Activated B cell treated with CpG ODN at 0.5 μM for 24 hours (primary cell): ENCODE results near the gene DPP10. TPM values are rescaled to one million over a fixed set of nuclear protein-coding genes. Genes with fewer than 3 reads are reported as not detected.

Experiments used
- ATAC-seq: fragments of 200-7000 bp; cut with Tn5 transposase; one replicate; pipeline ENCODE4 v1.10.0; 2021; ENCODE audit warnings: low read depth, mild to moderate bottlenecking, moderate library complexity
- CTCF ChIA-PET: fragments of 350-600 bp; sonication (Branson Sonifier 250); formaldehyde crosslinking; loops from one replicate; lab custom pipeline; 2021; ENCODE audit warnings: antibody characterized with exemption; lab: Charles Lee
- POLR2A ChIA-PET: fragments of 350-600 bp; sonication (Branson Sonifier 250); formaldehyde crosslinking; loops from one replicate; lab custom pipeline; 2021; ENCODE audit warnings: antibody characterized with exemption; lab: Charles Lee
- DNase-seq: peaks from one replicate; pipeline ENCODE4 v3.0.0; 2022
- H3K27ac Mint-ChIP-seq: one replicate; pipeline ENCODE4 v1.8.0; 2020; ENCODE audit warnings: mixed read lengths
- H3K27me3 Mint-ChIP-seq: one replicate; pipeline ENCODE4 v1.8.0; 2021; ENCODE audit warnings: mixed read lengths
- H3K36me3 Mint-ChIP-seq: one replicate; pipeline ENCODE4 v1.8.0; 2021; ENCODE audit warnings: low read depth, mixed read lengths
- H3K4me1 Mint-ChIP-seq: one replicate; pipeline ENCODE4 v1.8.0; 2021; ENCODE audit warnings: mixed read lengths
- H3K4me3 Mint-ChIP-seq: one replicate; pipeline ENCODE4 v1.8.0; 2020; ENCODE audit warnings: mild to moderate bottlenecking, mixed read lengths
- H3K9me3 Mint-ChIP-seq: one replicate; pipeline ENCODE4 v1.8.0; 2020; ENCODE audit warnings: mixed read lengths
- intact Hi-C: fragments of 100-400 bp; cut with micrococcal nuclease; formaldehyde crosslinking; loops from one replicate; pipeline ENCODE4 v1.15.1; 2024
- total RNA-seq: library from RNA; stranded (reverse); gene quantifications from 2 replicates; pipeline ENCODE4 v1.2.3, GENCODE V29; 2022
- TF ChIP-seq, protein P1 (sequence below): fragments of 200-600 bp; IDR thresholded peaks from one replicate; pipeline ENCODE4 v1.8.0; 2022; ENCODE audit warnings: antibody characterized with exemption, mild to moderate bottlenecking

The DPP10 gene
- total RNA-seq, 1 donor from 2014 or later, result not detected

DNA sequence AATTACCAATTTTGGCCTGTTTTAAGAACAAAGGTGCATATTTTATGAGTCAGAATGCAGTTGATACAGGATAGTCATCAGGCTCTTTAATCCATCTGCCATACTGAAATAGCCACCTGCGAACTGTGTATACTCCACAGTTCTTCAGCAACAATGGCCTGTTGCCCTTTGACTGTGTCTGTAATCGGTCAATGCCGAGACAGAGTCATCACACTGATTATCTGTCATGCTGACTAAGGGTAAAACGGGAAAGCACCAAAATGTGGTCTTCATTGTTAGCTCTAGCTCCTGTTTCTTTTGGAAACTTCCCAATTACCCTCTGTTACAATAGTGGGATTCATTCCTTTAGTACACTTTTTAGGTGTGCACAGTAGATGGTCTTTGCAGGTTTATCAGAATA, 871.7 kb downstream of the DPP10 start:
- DNase-seq (no peak), ATAC-seq (no peak)
- CTCF ChIA-PET, result no interaction called here
- Mint-ChIP-seq H3K27ac (no peak overlapping the region), H3K36me3 (no peaks in the 10 kb centered on the region), H3K27me3 (no peaks in the 10 kb centered on the region), H3K4me1 (no peaks in the 10 kb centered on the region), H3K9me3 (peaks cover 7% of the 10 kb centered on the region), H3K4me3 (no peak overlapping the region)
- POLR2A ChIA-PET, result no interaction called here
- intact Hi-C loops, result no loop called here
- TF ChIP-seq, protein P1, sequence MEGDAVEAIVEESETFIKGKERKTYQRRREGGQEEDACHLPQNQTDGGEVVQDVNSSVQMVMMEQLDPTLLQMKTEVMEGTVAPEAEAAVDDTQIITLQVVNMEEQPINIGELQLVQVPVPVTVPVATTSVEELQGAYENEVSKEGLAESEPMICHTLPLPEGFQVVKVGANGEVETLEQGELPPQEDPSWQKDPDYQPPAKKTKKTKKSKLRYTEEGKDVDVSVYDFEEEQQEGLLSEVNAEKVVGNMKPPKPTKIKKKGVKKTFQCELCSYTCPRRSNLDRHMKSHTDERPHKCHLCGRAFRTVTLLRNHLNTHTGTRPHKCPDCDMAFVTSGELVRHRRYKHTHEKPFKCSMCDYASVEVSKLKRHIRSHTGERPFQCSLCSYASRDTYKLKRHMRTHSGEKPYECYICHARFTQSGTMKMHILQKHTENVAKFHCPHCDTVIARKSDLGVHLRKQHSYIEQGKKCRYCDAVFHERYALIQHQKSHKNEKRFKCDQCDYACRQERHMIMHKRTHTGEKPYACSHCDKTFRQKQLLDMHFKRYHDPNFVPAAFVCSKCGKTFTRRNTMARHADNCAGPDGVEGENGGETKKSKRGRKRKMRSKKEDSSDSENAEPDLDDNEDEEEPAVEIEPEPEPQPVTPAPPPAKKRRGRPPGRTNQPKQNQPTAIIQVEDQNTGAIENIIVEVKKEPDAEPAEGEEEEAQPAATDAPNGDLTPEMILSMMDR, result no peak

DNA sequence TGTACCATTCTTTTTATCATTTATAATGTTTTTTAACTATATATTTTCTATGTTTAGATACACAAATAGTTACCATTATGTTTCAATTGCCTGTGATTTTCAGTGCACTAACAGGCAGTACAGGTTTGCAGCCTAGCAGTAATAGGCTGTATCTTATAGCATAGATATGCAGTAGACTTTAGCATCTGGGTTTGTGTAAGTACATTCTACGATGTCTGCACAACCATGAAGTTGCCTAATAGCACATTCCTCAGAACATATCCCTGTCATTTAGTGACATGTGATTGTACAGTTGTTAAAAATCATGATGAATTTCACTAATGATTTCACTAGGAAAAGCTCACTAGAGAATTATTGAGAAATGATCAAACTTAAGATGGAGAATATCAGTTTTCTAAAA, 884.6 kb downstream of the DPP10 start:
- Mint-ChIP-seq H3K27ac (no peak overlapping the region), H3K4me1 (no peaks in the 10 kb centered on the region), H3K9me3 (peaks cover 8% of the 10 kb centered on the region), H3K27me3 (no peaks in the 10 kb centered on the region), H3K36me3 (no peaks in the 10 kb centered on the region), H3K4me3 (no peak overlapping the region)
- intact Hi-C loops, result no loop called here
- DNase-seq (no peak), ATAC-seq (no peak)
- TF ChIP-seq, protein P1, result no peak
- POLR2A ChIA-PET, result no interaction called here
- CTCF ChIA-PET, result no interaction called here

DNA sequence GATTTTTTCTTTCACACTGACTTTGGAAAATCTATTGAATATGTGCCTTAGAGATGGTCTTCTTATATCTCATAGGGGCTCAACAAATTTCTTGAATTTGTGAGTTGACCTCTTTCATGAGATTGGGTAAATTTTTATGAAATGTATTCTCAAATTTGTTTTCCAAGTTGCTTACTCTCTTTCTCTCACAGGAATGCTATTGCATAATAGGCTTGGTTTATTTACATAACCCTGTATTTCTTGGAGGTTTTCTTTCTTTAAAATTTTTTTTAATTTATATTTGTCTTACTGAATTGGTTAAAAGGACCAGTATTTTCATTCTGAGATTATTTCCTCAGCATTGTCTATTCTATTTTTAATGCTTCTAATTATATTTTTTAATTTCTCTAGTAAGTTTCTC, 917.1 kb downstream of the DPP10 start:
- Mint-ChIP-seq H3K4me1 (no peaks in the 10 kb centered on the region), H3K27ac (no peak overlapping the region), H3K36me3 (no peaks in the 10 kb centered on the region), H3K4me3 (no peak overlapping the region), H3K9me3 (peaks cover 36% of the 10 kb centered on the region), H3K27me3 (no peaks in the 10 kb centered on the region)
- ChIA-PET CTCF (no interaction called here), POLR2A (no interaction called here)
- no peak for DNase-seq
- TF ChIP-seq, protein P1, result no peak
- ATAC-seq, result no peak
- intact Hi-C loops, result no loop called here

DNA sequence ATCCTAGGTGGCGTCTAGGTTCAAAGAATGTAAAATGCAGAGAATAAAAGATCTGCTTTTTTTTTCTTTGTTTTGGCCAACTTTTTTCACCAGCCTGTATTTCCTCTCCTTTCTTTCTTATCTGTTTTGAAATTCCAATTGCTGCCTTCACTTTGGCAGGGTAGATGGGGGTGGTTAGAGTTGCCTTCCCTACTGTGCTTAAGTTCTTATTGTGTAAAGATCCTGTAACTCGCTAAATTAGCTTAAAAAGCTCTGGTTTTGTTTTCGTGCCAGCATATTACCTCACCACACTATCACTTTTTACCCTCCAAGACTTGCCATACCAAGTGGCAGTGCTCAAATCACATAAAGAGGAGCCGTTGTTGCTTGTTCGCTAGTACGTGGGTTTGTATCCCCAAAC, 921.7 kb downstream of the DPP10 start:
- Mint-ChIP-seq H3K27me3 (no peaks in the 10 kb centered on the region), H3K4me3 (no peak overlapping the region), H3K9me3 (peaks cover 10% of the 10 kb centered on the region), H3K4me1 (no peaks in the 10 kb centered on the region), H3K27ac (no peak overlapping the region), H3K36me3 (no peaks in the 10 kb centered on the region)
- POLR2A ChIA-PET, result no interaction called here
- ATAC-seq, result no peak
- TF ChIP-seq, protein P1, result no peak
- intact Hi-C loops, result no loop called here
- DNase-seq, result no peak
- CTCF ChIA-PET, result no interaction called here

DNA sequence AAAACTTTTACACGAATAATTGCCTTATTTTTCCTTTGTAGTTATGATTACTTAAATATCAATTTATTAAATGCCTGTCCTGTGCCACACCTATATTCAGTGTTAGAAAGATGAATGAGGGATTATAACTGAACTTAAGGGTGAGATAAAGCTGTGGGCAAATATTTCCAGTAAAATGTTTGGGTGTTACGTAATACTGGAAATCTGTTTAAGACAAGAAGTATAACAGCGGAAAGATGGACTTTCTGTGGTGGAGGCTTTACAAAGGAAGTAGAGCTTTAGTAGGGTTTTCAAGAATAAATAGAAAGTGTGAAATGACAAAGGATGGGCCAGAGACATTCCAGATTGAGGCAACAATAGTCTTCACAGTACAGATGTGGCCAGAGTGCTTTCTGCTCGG, 927.0 kb downstream of the DPP10 start:
- POLR2A ChIA-PET, result no interaction called here
- Mint-ChIP-seq H3K27ac (no peak overlapping the region), H3K9me3 (peaks cover 14% of the 10 kb centered on the region), H3K27me3 (no peaks in the 10 kb centered on the region), H3K36me3 (no peaks in the 10 kb centered on the region), H3K4me3 (no peak overlapping the region), H3K4me1 (no peaks in the 10 kb centered on the region)
- CTCF ChIA-PET, result no interaction called here
- ATAC-seq (no peak), DNase-seq (no peak)
- intact Hi-C loops, result no loop called here
- TF ChIP-seq, protein P1, result no peak
